ENCODE data around the gene RPS6KB1. TPM values are rescaled to one million over a fixed set of nuclear protein-coding genes. Genes with fewer than 3 reads are reported as not detected.
"Not testable (repeated sequence)": the region's sequence is repeated elsewhere in the genome, so short reads cannot be mapped to it uniquely, and the experiment has no call there.

Gene RPS6KB1
- total and polyA plus RNA-seq, 2 experiments from 2014 or later = 22.4 to 27.9 TPM

GRCh38 chr17:59846394-59847165 lies 46.3 kb upstream of the RPS6KB1 start:
- H2AFZ ChIP-seq = no peak overlapping the region
- peaks cover under 1% of the 10 kb centered on the region for H3K79me2 ChIP-seq
- H3K4me3 ChIP-seq = no peak overlapping the region
- H3K27me3 ChIP-seq = no peaks in the 10 kb centered on the region
- H3K9me2 ChIP-seq (replicated peaks; ENCODE audit: insufficient read depth) = no peaks in the 10 kb centered on the region
- no peaks in the 10 kb centered on the region for H3K36me3 ChIP-seq (replicated peaks; ENCODE audit: insufficient read depth, low read depth)
- H4K20me1 ChIP-seq (ENCODE audit: insufficient read depth, poor library complexity, severe bottlenecking) = no peaks in the 10 kb centered on the region
- H3K4me1 ChIP-seq (ENCODE audit: insufficient read depth) = peaks cover 42% of the 10 kb centered on the region
- H3K27ac ChIP-seq = peak overlapping the region; percentile 99
- 25% methylated on average over 7 of the region's 7 CpGs for WGBS (ENCODE audit: low lambda C conversion rate, missing lambda C conversion rate)
- H3K4me2 ChIP-seq = peak overlapping the region; percentile 30
- DNase-seq (ENCODE audit: low spot score) = peak; percentile 76
- H3K9me3 ChIP-seq (ENCODE audit: low read depth) = no peaks in the 10 kb centered on the region
- TF ChIP-seq EZH2 (IDR thresholded peaks at IDR 0.05; ENCODE audit: borderline replicate concordance) (no peak), EZH2phosphoT487 (IDR thresholded peaks at IDR 0.05; ENCODE audit: low read depth, severe bottlenecking, unreplicated experiment) (no peak), CTCF (IDR thresholded peaks at IDR 0.05; ENCODE audit: poor library complexity) (no peak)

GRCh38 chr17:59848385-59848668 lies 44.6 kb upstream of the RPS6KB1 start:
- Histone ChIP-seq H3K4me3 (no peak overlapping the region), H3K9me2 (replicated peaks; ENCODE audit: insufficient read depth) (no peaks in the 10 kb centered on the region), H3K27me3 (no peaks in the 10 kb centered on the region), H3K79me2 (no peaks in the 10 kb centered on the region), H3K27ac (peak overlapping the region; percentile 99), H3K9me3 (ENCODE audit: low read depth) (no peaks in the 10 kb centered on the region), H3K36me3 (replicated peaks; ENCODE audit: insufficient read depth, low read depth) (no peaks in the 10 kb centered on the region), H4K20me1 (ENCODE audit: insufficient read depth, poor library complexity, severe bottlenecking) (no peaks in the 10 kb centered on the region), H3K4me1 (ENCODE audit: insufficient read depth) (peaks cover 58% of the 10 kb centered on the region), H2AFZ (no peak overlapping the region), H3K4me2 (no peak overlapping the region)
- TF ChIP-seq EZH2 (IDR thresholded peaks at IDR 0.05; ENCODE audit: borderline replicate concordance) = no peak
- no peak for TF ChIP-seq CTCF (IDR thresholded peaks at IDR 0.05; ENCODE audit: poor library complexity)
- no peak for TF ChIP-seq EZH2phosphoT487 (IDR thresholded peaks at IDR 0.05; ENCODE audit: low read depth, severe bottlenecking, unreplicated experiment)
- DNase-seq (ENCODE audit: low spot score) = no peak
- WGBS (ENCODE audit: low lambda C conversion rate, missing lambda C conversion rate) = 91% methylated on average over 6 of the region's 6 CpGs

- H3K36me3 ChIP-seq (replicated peaks; ENCODE audit: insufficient read depth, low read depth) = no peaks in the 10 kb centered on the region
- no peak overlapping the region for H3K4me3 ChIP-seq
- no peak overlapping the region for H3K4me2 ChIP-seq
- H3K9me3 ChIP-seq (ENCODE audit: low read depth) = no peaks in the 10 kb centered on the region
- no peaks in the 10 kb centered on the region for H3K27me3 ChIP-seq
- no peaks in the 10 kb centered on the region for H4K20me1 ChIP-seq (ENCODE audit: insufficient read depth, poor library complexity, severe bottlenecking)
- WGBS (ENCODE audit: low lambda C conversion rate, missing lambda C conversion rate) = 64% methylated on average over 7 of the region's 7 CpGs
- no peaks in the 10 kb centered on the region for H3K9me2 ChIP-seq (replicated peaks; ENCODE audit: insufficient read depth)
- no peak overlapping the region for H2AFZ ChIP-seq
- peak overlapping the region; percentile 99 for H3K27ac ChIP-seq
- TF ChIP-seq EZH2phosphoT487 (IDR thresholded peaks at IDR 0.05; ENCODE audit: low read depth, severe bottlenecking, unreplicated experiment) (no peak), EZH2 (IDR thresholded peaks at IDR 0.05; ENCODE audit: borderline replicate concordance) (no peak), CTCF (IDR thresholded peaks at IDR 0.05; ENCODE audit: poor library complexity) (no peak)
- H3K4me1 ChIP-seq (ENCODE audit: insufficient read depth) = peaks cover 58% of the 10 kb centered on the region
- DNase-seq (ENCODE audit: low spot score) = peak; percentile 60
- H3K79me2 ChIP-seq = no peaks in the 10 kb centered on the region
Measured at GRCh38 chr17:59848778-59849177, 44.1 kb upstream of the RPS6KB1 start.

- peaks cover 51% of the 10 kb centered on the region for H3K4me1 ChIP-seq (ENCODE audit: insufficient read depth)
- H3K4me3 ChIP-seq; H3K9me2 ChIP-seq (replicated peaks; ENCODE audit: insufficient read depth); DNase-seq (ENCODE audit: low spot score); H3K27me3 ChIP-seq; H3K9me3 ChIP-seq (ENCODE audit: low read depth); H2AFZ ChIP-seq; H3K79me2 ChIP-seq; H3K27ac ChIP-seq; H3K36me3 ChIP-seq (replicated peaks; ENCODE audit: insufficient read depth, low read depth); H3K4me2 ChIP-seq; H4K20me1 ChIP-seq (ENCODE audit: insufficient read depth, poor library complexity, severe bottlenecking): not testable (repeated sequence)
- 95% methylated on average over 15 of the region's 15 CpGs for WGBS (ENCODE audit: low lambda C conversion rate, missing lambda C conversion rate)
Measured at GRCh38 chr17:59850311-59850710, 42.6 kb upstream of the RPS6KB1 start.
